OCI-LY7 (cell line): ENCODE data around the gene AMMECR1. TPM values are rescaled to one million over a fixed set of nuclear protein-coding genes. Genes with fewer than 3 reads are reported as not detected.
A peak's percentile ranks its signal among the peaks of the same experiment; 100 is the strongest.

ENCODE experiments used
- BruUV-seq: library from RNA; stranded (reverse); fragments of 400-500 nt; replicated peaks from 2 replicates; lab custom pipeline; 2021; lab: Mats Ljungman, UMichigan
- CTCF ChIA-PET: fragments of 300-600 bp; sonication (Branson Sonifier 250); formaldehyde crosslinking; loops from one replicate; lab custom pipeline; 2022; ENCODE audit warnings: antibody characterized with exemption; ENCODE audit not compliant: unreplicated experiment; lab: Charles Lee
- POLR2A ChIA-PET: fragments of 300-600 bp; sonication (Branson Sonifier 250); formaldehyde crosslinking; loops from one replicate; lab custom pipeline; 2022; ENCODE audit warnings: antibody characterized with exemption; lab: Charles Lee
- DNase-seq: peaks from one replicate; pipeline ENCODE4 v3.0.0-alpha.2; 2015; ENCODE audit warnings: low spot score
- H2AFZ ChIP-seq: fragments of 200-600 bp; sonication (generic), shearing (Covaris generic); 2 replicates; pipeline ENCODE4 v1.6.1; 2014; ENCODE audit warnings: mild to moderate bottlenecking, antibody characterized with exemption, low read length, moderate library complexity
- H3K27ac ChIP-seq: fragments of 200-600 bp; sonication (generic); 2 replicates; pipeline ENCODE4 v1.5.1; 2014; ENCODE audit warnings: mixed run types, low read depth, mild to moderate bottlenecking, moderate library complexity, low read length, inconsistent platforms; ENCODE audit not compliant: poor library complexity, severe bottlenecking
- H3K36me3 ChIP-seq: fragments of 200-600 bp; sonication (generic); 2 replicates; pipeline ENCODE4 v1.6.1; 2014; ENCODE audit warnings: mild to moderate bottlenecking, antibody characterized with exemption, low read length, moderate library complexity, mixed read lengths; ENCODE audit not compliant: insufficient read depth
- H3K4me1 ChIP-seq: fragments of 200-600 bp; sonication (generic); 2 replicates; pipeline ENCODE4 v1.5.1; 2014; ENCODE audit warnings: mild to moderate bottlenecking, low read length; ENCODE audit not compliant: insufficient read depth, poor library complexity, severe bottlenecking
- H3K4me2 ChIP-seq: fragments of 200-600 bp; sonication (generic); 2 replicates; pipeline ENCODE4 v1.6.1; 2014; ENCODE audit warnings: mild to moderate bottlenecking, low read length
- H3K4me3 ChIP-seq: fragments of 200-600 bp; sonication (generic); 2 replicates; pipeline ENCODE4 v1.5.1; 2014; ENCODE audit warnings: mild to moderate bottlenecking, low read depth, low read length; ENCODE audit not compliant: poor library complexity, severe bottlenecking
- H3K79me2 ChIP-seq: fragments of 200-600 bp; sonication (generic); 2 replicates; pipeline ENCODE4 v1.6.1; 2016; ENCODE audit warnings: low read depth, mild to moderate bottlenecking, low read length, moderate library complexity, mixed read lengths; ENCODE audit not compliant: insufficient read depth
- H3K9me2 ChIP-seq: fragments of 200-600 bp; sonication (generic); 2 replicates; pipeline ENCODE4 v1.6.1; 2016; ENCODE audit warnings: mild to moderate bottlenecking, low read length, mixed read lengths; ENCODE audit not compliant: insufficient read depth
- H3K9me3 ChIP-seq: fragments of 200-600 bp; sonication (generic); 2 replicates; pipeline ENCODE4 v1.6.1; 2014; ENCODE audit warnings: mild to moderate bottlenecking, mixed run types, low read length, mixed read lengths
- H4K20me1 ChIP-seq: fragments of 200-600 bp; sonication (generic); 2 replicates; pipeline ENCODE4 v1.6.1; 2014; ENCODE audit warnings: mild to moderate bottlenecking, antibody characterized with exemption, low read length, moderate library complexity, mixed read lengths; ENCODE audit not compliant: insufficient read depth
- CTCF ChIP-seq: fragments of 200-600 bp; sonication (generic); conservative IDR thresholded peaks from 2 replicates; pipeline ENCODE4 v1.5.1; 2014; ENCODE audit warnings: mild to moderate bottlenecking, antibody characterized with exemption, low read length, moderate library complexity, mixed read lengths
- EZH2phosphoT487 ChIP-seq: fragments of 200-600 bp; sonication (generic); IDR thresholded peaks from 2 replicates; pipeline ENCODE4 v1.6.1; 2018; ENCODE audit warnings: low read depth, borderline replicate concordance, mild to moderate bottlenecking, mixed run types, antibody characterized with exemption, low read length, moderate library complexity, mixed read lengths
- intact Hi-C: fragments of 100-400 bp; cut with micrococcal nuclease; formaldehyde crosslinking; loops from one replicate; pipeline ENCODE4 v1.10.0; 2022; ENCODE audit not compliant: unreplicated experiment
- total RNA-seq, 2 experiments: library from RNA; depleted of rRNA in 1 of 2; stranded (reverse); fragments of >200 nt in 1 of 2; shearing (Covaris generic) in 1 of 2; gene quantifications; 2 replicates each; pipeline ENCODE4 v1.2.3, GENCODE V29; 2014 to 2022

AMMECR1 gene
- total RNA-seq, 2 experiments from 2014 or later = 19.1 to 32.3 TPM

GRCh38 chrX:110173192-110174175 is 144.4 kb downstream of the AMMECR1 start:
- H3K4me3 ChIP-seq = no peak overlapping the region
- ChIA-PET POLR2A (interaction anchor here (0.9 to 1.2 kb wide), 2 partner anchors 16 to 237 kb away, joined by 3 to 4 read pairs; no protein-coding TSS in a partner anchor), CTCF (no interaction called here)
- H3K9me3 ChIP-seq = no peaks in the 10 kb centered on the region
- H2AFZ ChIP-seq = no peak overlapping the region
- no peaks in the 10 kb centered on the region for H3K36me3 ChIP-seq
- no TSS peak for BruUV-seq
- no peaks in the 10 kb centered on the region for H3K9me2 ChIP-seq
- H4K20me1 ChIP-seq = no peaks in the 10 kb centered on the region
- no peaks in the 10 kb centered on the region for H3K79me2 ChIP-seq
- DNase-seq = no peak
- H3K4me1 ChIP-seq = no peaks in the 10 kb centered on the region
- TF ChIP-seq EZH2phosphoT487 = no peak
- TF ChIP-seq CTCF = no peak
- H3K4me2 ChIP-seq = no peak overlapping the region
- H3K27ac ChIP-seq = no peak overlapping the region
- intact Hi-C loops = no loop called here

- H3K27ac ChIP-seq = no peak overlapping the region
- H3K79me2 ChIP-seq = no peaks in the 10 kb centered on the region
- no peaks in the 10 kb centered on the region for H3K4me1 ChIP-seq
- H3K36me3 ChIP-seq = no peaks in the 10 kb centered on the region
- DNase-seq = peak; percentile 32
- H3K4me3 ChIP-seq = no peak overlapping the region
- H4K20me1 ChIP-seq = no peaks in the 10 kb centered on the region
- ChIA-PET CTCF (no interaction called here), POLR2A (interaction anchor here (0.6 kb wide), 1 partner anchor 13 kb away, joined by 3 read pairs; no protein-coding TSS in a partner anchor)
- H3K4me2 ChIP-seq = no peak overlapping the region
- TF ChIP-seq CTCF (no peak), EZH2phosphoT487 (no peak)
- H3K9me3 ChIP-seq = no peaks in the 10 kb centered on the region
- BruUV-seq = no TSS peak
- H2AFZ ChIP-seq = no peak overlapping the region
- intact Hi-C loops = no loop called here
- H3K9me2 ChIP-seq = no peaks in the 10 kb centered on the region
Measured at GRCh38 chrX:110172215-110172614, 145.7 kb downstream of the AMMECR1 start.

- no peak for DNase-seq
- Histone ChIP-seq H3K79me2 (no peaks in the 10 kb centered on the region), H3K4me1 (no peaks in the 10 kb centered on the region), H3K4me2 (no peak overlapping the region), H3K9me2 (no peaks in the 10 kb centered on the region), H3K4me3 (no peak overlapping the region), H3K27ac (no peak overlapping the region), H2AFZ (no peak overlapping the region), H3K36me3 (no peaks in the 10 kb centered on the region), H3K9me3 (no peaks in the 10 kb centered on the region), H4K20me1 (no peaks in the 10 kb centered on the region)
- TF ChIP-seq CTCF (no peak), EZH2phosphoT487 (no peak)
- POLR2A ChIA-PET = no interaction called here
- BruUV-seq = no TSS peak
- intact Hi-C loops = no loop called here
- CTCF ChIA-PET = no interaction called here
Measured at GRCh38 chrX:110171442-110171841, 146.4 kb downstream of the AMMECR1 start.
